CD4-positive, alpha-beta memory T cell (primary cell): Measurements from ENCODE around the gene MTG1. TPM values are rescaled to one million over a fixed set of nuclear protein-coding genes. Genes with fewer than 3 reads are reported as not detected.
"Not testable (repeated sequence)": the region's sequence is repeated elsewhere in the genome, so short reads cannot be mapped to it uniquely, and the experiment has no call there.

Experiments used
- CTCF ChIA-PET: fragments of 350-600 bp; sonication (Branson Sonifier 250); formaldehyde crosslinking; loops from one replicate; lab custom pipeline; 2021; ENCODE audit warnings: inconsistent platforms; ENCODE audit not compliant: partially characterized antibody; lab: Charles Lee
- POLR2A ChIA-PET: fragments of 350-600 bp; sonication (Branson Sonifier 250); formaldehyde crosslinking; loops from one replicate; lab custom pipeline; 2021; ENCODE audit not compliant: partially characterized antibody; lab: Charles Lee
- DNase-seq, 5 donors: peaks; one replicate each; pipeline versions ENCODE4 v3.0.0 to v3.0.0-alpha.2; 2020 to 2022; ENCODE audit warnings: mixed read lengths in 1 of 5
- H3K27ac ChIP-seq: one replicate; pipeline ENCODE4 v1.7.0; 2013; ENCODE audit warnings: low read depth, low read length
- H3K27me3 ChIP-seq: 2 replicates; pipeline ENCODE4 v1.7.0; 2013; ENCODE audit warnings: mild to moderate bottlenecking, low read length, moderate library complexity; ENCODE audit not compliant: insufficient read depth
- H3K36me3 ChIP-seq: 2 replicates; pipeline ENCODE4 v1.7.0; 2013; ENCODE audit warnings: mild to moderate bottlenecking, low read length, moderate library complexity; ENCODE audit not compliant: insufficient read depth
- H3K4me1 ChIP-seq: 2 replicates; pipeline ENCODE4 v1.7.0; 2013; ENCODE audit warnings: mild to moderate bottlenecking, low read length, moderate library complexity; ENCODE audit not compliant: insufficient read depth
- H3K4me3 ChIP-seq, 2 donors: one replicate each; pipeline ENCODE4 v1.7.0; 2013; ENCODE audit warnings: low read length in 2 of 2, mild to moderate bottlenecking in 1 of 2
- H3K9me3 ChIP-seq, 2 donors: one replicate each; pipeline ENCODE4 v1.7.0; 2013; ENCODE audit warnings: low read length in 2 of 2, control low read depth in 1 of 2; ENCODE audit not compliant: control insufficient read depth in 1 of 2
- H3K27ac Mint-ChIP-seq, 7 donors: one replicate each; pipeline ENCODE4 v1.8.0; 2020 to 2021; ENCODE audit warnings: mixed read lengths in 7 of 7, mild to moderate bottlenecking in 6 of 7, inconsistent platforms in 3 of 7, moderate library complexity in 3 of 7
- H3K27me3 Mint-ChIP-seq, 2 donors: one replicate each; pipeline ENCODE4 v1.8.0; 2020 to 2021; ENCODE audit warnings: mixed read lengths in 2 of 2
- H3K36me3 Mint-ChIP-seq, 2 donors: one replicate each; pipeline ENCODE4 v1.8.0; 2020 to 2021; ENCODE audit warnings: mixed read lengths in 2 of 2, inconsistent platforms in 1 of 2, mild to moderate bottlenecking in 1 of 2
- H3K4me1 Mint-ChIP-seq, 4 donors: one replicate each; pipeline ENCODE4 v1.8.0; 2020 to 2021; ENCODE audit warnings: mixed read lengths in 4 of 4, mild to moderate bottlenecking in 1 of 4
- H3K4me3 Mint-ChIP-seq, 8 donors: one replicate each; pipeline ENCODE4 v1.8.0; 2020 to 2021; ENCODE audit warnings: mixed read lengths in 8 of 8, mild to moderate bottlenecking in 7 of 8, moderate library complexity in 6 of 8, inconsistent platforms in 3 of 8
- H3K9me3 Mint-ChIP-seq, 8 donors: one replicate each; pipeline ENCODE4 v1.8.0; 2020 to 2021; ENCODE audit warnings: mixed read lengths in 8 of 8, mild to moderate bottlenecking in 5 of 8, inconsistent platforms in 3 of 8, moderate library complexity in 1 of 8
- intact Hi-C: fragments of 100-400 bp; cut with micrococcal nuclease; formaldehyde crosslinking; loops from one replicate; pipeline ENCODE4 v1.15.1; 2023
- polyA plus RNA-seq, 2 donors: library from polyadenylated mRNA; unstranded; fragments of 300-500 nt; fragmentation: Illumina TruSeq; gene quantifications; one replicate each; pipeline ENCODE4 v1.2.3, GENCODE V29; 2021
- total RNA-seq, 2 experiments: library from RNA; stranded (reverse); gene quantifications; one replicate each; pipeline ENCODE4 v1.2.3, GENCODE V29; 2021

MTG1 gene
- total and polyA plus RNA-seq, 4 experiments from 2014 or later, result 32.6 to 65.4 (median 50.9) TPM

GRCh38 chr10:133385214-133385613 is 8.7 kb upstream of the MTG1 start:
- H3K27me3 Mint-ChIP-seq, result no peaks in the 10 kb centered on the region
- H3K27me3 ChIP-seq, result no peaks in the 10 kb centered on the region
- peaks cover 4% of the 10 kb centered on the region for H3K36me3 ChIP-seq
- ChIA-PET POLR2A (no interaction called here), CTCF (interaction anchor here (1.1 kb wide), 1 partner anchor 56 kb away, joined by 6 read pairs; no protein-coding TSS in a partner anchor)
- no peak overlapping the region for H3K4me3 ChIP-seq
- intact Hi-C loops, result no loop called here
- peak overlapping the region in 1 of 7 donors; percentile 59 for H3K27ac Mint-ChIP-seq
- H3K4me1 Mint-ChIP-seq, result peaks cover 14 to 21% (median 18%) of the 10 kb centered on the region in 4 donors
- peaks cover 0 to 1% (median 0%) of the 10 kb centered on the region in 8 donors for H3K9me3 Mint-ChIP-seq
- no peak overlapping the region for H3K4me3 Mint-ChIP-seq
- H3K9me3 ChIP-seq, result no peaks in the 10 kb centered on the region
- H3K36me3 Mint-ChIP-seq, result peaks cover 4 to 6% of the 10 kb centered on the region in 2 donors
- no peak for DNase-seq
- no peak overlapping the region for H3K27ac ChIP-seq
- peaks cover 20% of the 10 kb centered on the region for H3K4me1 ChIP-seq

GRCh38 chr10:133386951-133387350 is 7.0 kb upstream of the MTG1 start:
- peaks cover 37% of the 10 kb centered on the region for H3K4me1 ChIP-seq
- DNase-seq, POLR2A ChIA-PET, H3K27me3 Mint-ChIP-seq, H3K27me3 ChIP-seq, H3K27ac ChIP-seq, H3K9me3 ChIP-seq, H3K4me3 ChIP-seq, intact Hi-C loops, H3K4me3 Mint-ChIP-seq, H3K27ac Mint-ChIP-seq, H3K36me3 Mint-ChIP-seq, H3K36me3 ChIP-seq, H3K9me3 Mint-ChIP-seq: not testable (repeated sequence)
- peaks cover 21 to 38% (median 30%) of the 10 kb centered on the region in 4 donors for H3K4me1 Mint-ChIP-seq
- CTCF ChIA-PET, result interaction anchor here (1.0 to 1.5 kb wide), 2 partner anchors 57 to 133 kb away, joined by 3 to 7 read pairs; no protein-coding TSS in a partner anchor

GRCh38 chr10:133388236-133388972 is 5.6 kb upstream of the MTG1 start:
- H3K27me3 Mint-ChIP-seq, result no peaks in the 10 kb centered on the region
- intact Hi-C loops, result loop anchor here (2.0 kb wide), 1 partner anchor 16 kb away; the partner anchor contains the start of gene ECHS1
- Histone ChIP-seq H3K36me3 (peaks cover 4% of the 10 kb centered on the region), H3K27ac (peak overlapping the region; percentile 47), H3K4me3 (peak overlapping the region; percentile 30 to 46), H3K27me3 (no peaks in the 10 kb centered on the region), H3K4me1 (peaks cover 47% of the 10 kb centered on the region), H3K9me3 (no peaks in the 10 kb centered on the region)
- H3K27ac Mint-ChIP-seq, result peak overlapping the region; percentile 76 to 98 (median 94)
- POLR2A ChIA-PET, result interaction anchor here (0.6 to 5.2 kb wide), 8 partner anchors 10 to 80 kb away, joined by 3 to 68 read pairs (median 13); partner anchors contain the start of genes CALY, ECHS1, FUOM and PAOX
- H3K9me3 Mint-ChIP-seq, result peaks cover 0 to 2% (median 0%) of the 10 kb centered on the region in 8 donors
- CTCF ChIA-PET, result interaction anchor here (1.5 to 2.9 kb wide), 3 partner anchors 12 to 59 kb away, joined by 6 to 26 read pairs (median 7); no protein-coding TSS in a partner anchor
- DNase-seq, result no peak
- H3K36me3 Mint-ChIP-seq, result peaks cover 4 to 7% of the 10 kb centered on the region in 2 donors
- H3K4me1 Mint-ChIP-seq, result peaks cover 21 to 41% (median 32%) of the 10 kb centered on the region in 4 donors
- peak overlapping the region; percentile 79 to 93 (median 90) for H3K4me3 Mint-ChIP-seq

GRCh38 chr10:133388973-133389818 is 4.8 kb upstream of the MTG1 start:
- H3K4me1 ChIP-seq, result peaks cover 50% of the 10 kb centered on the region
- H3K27ac ChIP-seq, result peak overlapping the region; percentile 47
- DNase-seq, result peak; percentile 33 to 68 (median 40)
- no peaks in the 10 kb centered on the region for H3K27me3 ChIP-seq
- no peaks in the 10 kb centered on the region for H3K36me3 ChIP-seq
- Mint-ChIP-seq H3K4me1 (peaks cover 21 to 46% (median 33%) of the 10 kb centered on the region in 4 donors), H3K4me3 (peak overlapping the region; percentile 79 to 93 (median 90)), H3K27ac (peak overlapping the region; percentile 89 to 98 (median 94)), H3K36me3 (peaks cover 4 to 7% of the 10 kb centered on the region in 2 donors), H3K27me3 (no peaks in the 10 kb centered on the region), H3K9me3 (peaks cover 0 to 2% (median 0%) of the 10 kb centered on the region in 8 donors)
- no peaks in the 10 kb centered on the region for H3K9me3 ChIP-seq
- intact Hi-C loops, result loop anchor here (1.0 to 2.0 kb wide), 3 partner anchors 10 to 60 kb away; partner anchors contain the start of genes ECHS1 and PAOX
- POLR2A ChIA-PET, result interaction anchor here (0.9 to 5.2 kb wide), 12 partner anchors 9 to 113 kb away, joined by 3 to 68 read pairs (median 4); partner anchors contain the start of genes CALY, ECHS1, FUOM and PAOX
- H3K4me3 ChIP-seq, result peak overlapping the region; percentile 30 to 46
- CTCF ChIA-PET, result interaction anchor here (1.1 to 2.9 kb wide), 5 partner anchors 13 to 82 kb away, joined by 3 to 26 read pairs (median 6); no protein-coding TSS in a partner anchor

GRCh38 chr10:133390597-133391248 is 3.2 kb upstream of the MTG1 start:
- H3K4me1 Mint-ChIP-seq, result peaks cover 26 to 60% (median 45%) of the 10 kb centered on the region in 4 donors
- H3K4me3 ChIP-seq, result peak overlapping the region in 1 of 2 donors; percentile 46
- H3K4me1 ChIP-seq, result peaks cover 64% of the 10 kb centered on the region
- H3K9me3 Mint-ChIP-seq, result peaks cover 0 to 2% (median 0%) of the 10 kb centered on the region in 8 donors
- H3K9me3 ChIP-seq, result no peaks in the 10 kb centered on the region
- intact Hi-C loops, result loop anchor here (5.0 kb wide), 2 partner anchors 33 to 128 kb away; partner anchors contain the start of gene FUOM
- no peaks in the 10 kb centered on the region for H3K27me3 ChIP-seq
- peak overlapping the region; percentile 50 for H3K27ac ChIP-seq
- ChIA-PET POLR2A (interaction anchor here (0.6 to 5.2 kb wide), 13 partner anchors 8 to 132 kb away, joined by 3 to 68 read pairs (median 5); partner anchors contain the start of genes CALY, ECHS1, FUOM and PAOX), CTCF (interaction anchor here (1.1 to 2.9 kb wide), 8 partner anchors 13 to 129 kb away, joined by 3 to 26 read pairs (median 6); no protein-coding TSS in a partner anchor)
- peak overlapping the region in 7 of 8 donors; percentile 43 to 92 (median 84) for H3K4me3 Mint-ChIP-seq
- no peaks in the 10 kb centered on the region for H3K27me3 Mint-ChIP-seq
- DNase-seq, result no peak
- H3K27ac Mint-ChIP-seq, result peak overlapping the region; percentile 94 to 98 (median 97)
- H3K36me3 Mint-ChIP-seq, result peaks cover 0 to 16% of the 10 kb centered on the region in 2 donors
- H3K36me3 ChIP-seq, result peaks cover 2% of the 10 kb centered on the region

- H3K27ac ChIP-seq, result peak overlapping the region; percentile 50
- peak overlapping the region in 5 of 8 donors; percentile 38 to 61 (median 43) for H3K4me3 Mint-ChIP-seq
- ChIA-PET POLR2A (interaction anchor here (0.9 to 5.2 kb wide), 5 partner anchors 12 to 83 kb away, joined by 4 to 68 read pairs (median 25); partner anchors contain the start of genes CALY, ECHS1, FUOM and PAOX), CTCF (interaction anchor here (1.4 to 2.9 kb wide), 4 partner anchors 13 to 64 kb away, joined by 5 to 26 read pairs (median 6); no protein-coding TSS in a partner anchor)
- H3K27me3 Mint-ChIP-seq, result no peaks in the 10 kb centered on the region
- no peaks in the 10 kb centered on the region for H3K9me3 ChIP-seq
- H3K36me3 Mint-ChIP-seq, result peaks cover 0 to 16% of the 10 kb centered on the region in 2 donors
- peaks cover 0 to 2% (median 0%) of the 10 kb centered on the region in 8 donors for H3K9me3 Mint-ChIP-seq
- DNase-seq, result no peak
- peak overlapping the region; percentile 84 to 98 (median 92) for H3K27ac Mint-ChIP-seq
- no peak overlapping the region for H3K4me3 ChIP-seq
- H3K27me3 ChIP-seq, result no peaks in the 10 kb centered on the region
- intact Hi-C loops, result loop anchor here (5.0 kb wide), 2 partner anchors 34 to 129 kb away; partner anchors contain the start of gene FUOM
- H3K4me1 Mint-ChIP-seq, result peaks cover 26 to 60% (median 47%) of the 10 kb centered on the region in 4 donors
- H3K36me3 ChIP-seq, result peaks cover 7% of the 10 kb centered on the region
- peaks cover 70% of the 10 kb centered on the region for H3K4me1 ChIP-seq
Measured at GRCh38 chr10:133391249-133391635, 2.7 kb upstream of the MTG1 start.
